Measurements from ENCODE around the gene SLC6A20. TPM values are rescaled to one million over a fixed set of nuclear protein-coding genes. Genes with fewer than 3 reads are reported as not detected.

SLC6A20 gene
- total RNA-seq, 1 donor from 2014 or later, result not detected

DNA sequence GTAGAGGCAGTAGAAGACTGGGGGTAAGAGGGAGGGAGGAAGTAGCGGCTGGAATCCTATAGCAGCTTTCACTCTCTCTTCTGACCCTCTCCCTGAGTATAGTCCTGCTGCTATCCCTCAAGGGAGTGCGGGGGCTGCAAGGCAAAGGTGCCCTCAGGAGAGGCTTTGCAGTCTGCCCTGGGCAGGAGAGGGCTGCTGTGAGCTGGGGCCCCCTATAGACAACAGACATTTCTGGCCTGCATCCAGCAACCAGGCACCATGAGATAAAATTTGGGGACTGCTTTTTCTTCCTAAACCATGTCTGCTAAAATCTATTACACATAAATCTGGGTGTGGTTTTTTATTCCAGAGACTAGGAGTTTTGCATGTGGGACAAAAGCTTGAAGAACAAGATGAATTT lies 59.1 kb downstream of the SLC6A20 start:
- no peak overlapping the region for H3K4me3 ChIP-seq (ENCODE audit: low read depth, low read length)
- FAIRE-seq, result no peak
- no peak for DNase-seq (ENCODE audit: low read depth)
- no peaks in the 10 kb centered on the region for H3K27me3 ChIP-seq (ENCODE audit: control insufficient read depth, insufficient read depth, low read length)
- TF ChIP-seq, protein P1, sequence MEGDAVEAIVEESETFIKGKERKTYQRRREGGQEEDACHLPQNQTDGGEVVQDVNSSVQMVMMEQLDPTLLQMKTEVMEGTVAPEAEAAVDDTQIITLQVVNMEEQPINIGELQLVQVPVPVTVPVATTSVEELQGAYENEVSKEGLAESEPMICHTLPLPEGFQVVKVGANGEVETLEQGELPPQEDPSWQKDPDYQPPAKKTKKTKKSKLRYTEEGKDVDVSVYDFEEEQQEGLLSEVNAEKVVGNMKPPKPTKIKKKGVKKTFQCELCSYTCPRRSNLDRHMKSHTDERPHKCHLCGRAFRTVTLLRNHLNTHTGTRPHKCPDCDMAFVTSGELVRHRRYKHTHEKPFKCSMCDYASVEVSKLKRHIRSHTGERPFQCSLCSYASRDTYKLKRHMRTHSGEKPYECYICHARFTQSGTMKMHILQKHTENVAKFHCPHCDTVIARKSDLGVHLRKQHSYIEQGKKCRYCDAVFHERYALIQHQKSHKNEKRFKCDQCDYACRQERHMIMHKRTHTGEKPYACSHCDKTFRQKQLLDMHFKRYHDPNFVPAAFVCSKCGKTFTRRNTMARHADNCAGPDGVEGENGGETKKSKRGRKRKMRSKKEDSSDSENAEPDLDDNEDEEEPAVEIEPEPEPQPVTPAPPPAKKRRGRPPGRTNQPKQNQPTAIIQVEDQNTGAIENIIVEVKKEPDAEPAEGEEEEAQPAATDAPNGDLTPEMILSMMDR (IDR thresholded peaks at IDR 0.05; ENCODE audit: insufficient read depth, low read length, severe bottlenecking), result no peak
- H3K36me3 ChIP-seq (ENCODE audit: control insufficient read depth, insufficient read depth, low read length), result peaks cover 20% of the 10 kb centered on the region

DNA sequence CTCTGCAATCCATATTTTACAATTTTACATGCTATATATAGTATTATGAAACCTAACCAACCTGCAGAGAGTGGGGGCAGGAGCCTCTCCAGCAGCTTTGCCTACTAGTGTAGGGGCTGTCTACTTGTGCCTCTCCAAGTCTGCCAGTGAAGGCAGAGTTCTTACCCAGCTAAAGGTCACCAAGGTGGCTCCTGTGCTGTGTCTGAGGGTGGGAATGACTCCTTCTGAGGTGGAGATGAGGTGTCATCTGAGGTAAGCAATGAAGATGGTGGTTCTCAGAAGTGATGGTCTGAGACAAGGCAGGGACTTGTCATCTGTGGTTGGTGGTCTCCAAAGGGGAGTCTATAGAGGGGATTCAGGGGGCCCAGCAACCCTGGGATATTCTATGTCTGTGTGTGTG lies 59.6 kb downstream of the SLC6A20 start:
- DNase-seq (ENCODE audit: low read depth) (no peak), FAIRE-seq (no peak)
- H3K36me3 ChIP-seq (ENCODE audit: control insufficient read depth, insufficient read depth, low read length), result peaks cover 20% of the 10 kb centered on the region
- TF ChIP-seq, protein P1 (IDR thresholded peaks at IDR 0.05; ENCODE audit: insufficient read depth, low read length, severe bottlenecking), result no peak
- no peak overlapping the region for H3K4me3 ChIP-seq (ENCODE audit: low read depth, low read length)
- no peaks in the 10 kb centered on the region for H3K27me3 ChIP-seq (ENCODE audit: control insufficient read depth, insufficient read depth, low read length)

DNA sequence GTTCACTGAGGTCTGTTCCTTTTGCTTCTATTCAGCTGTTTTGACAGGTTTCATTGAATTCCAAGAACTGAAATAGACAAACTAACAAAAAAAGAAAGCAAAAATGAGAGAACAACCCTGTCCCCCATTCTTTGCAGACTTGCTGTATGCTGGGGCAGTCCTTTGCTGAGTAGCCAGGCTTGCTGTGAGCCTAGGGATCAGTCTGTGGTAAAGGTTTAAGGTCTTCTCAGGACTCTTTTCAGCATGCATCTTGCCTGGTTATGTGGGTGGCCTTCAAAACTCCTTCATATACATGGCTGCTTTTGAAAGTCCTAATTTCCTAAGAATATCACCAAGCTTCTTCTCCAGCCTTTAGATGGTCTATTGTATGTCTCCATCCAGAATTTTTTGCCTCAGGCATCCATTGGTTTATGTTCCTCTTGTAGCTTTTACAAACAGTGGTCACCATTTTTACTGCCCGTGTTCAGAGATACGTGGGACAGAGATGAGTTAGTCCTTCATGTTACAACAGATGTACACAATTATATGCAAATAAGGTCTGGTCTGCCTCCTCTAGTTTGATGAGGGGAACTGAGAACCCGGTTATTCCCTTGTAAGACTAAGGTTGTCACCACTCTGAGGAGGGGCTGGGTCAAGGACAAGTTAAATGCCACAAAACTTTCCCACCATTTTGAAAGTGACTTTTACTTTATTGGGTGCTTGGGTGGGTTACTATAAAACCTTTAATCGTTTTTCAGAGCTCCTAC lies 65.8 kb downstream of the SLC6A20 start:
- TF ChIP-seq, protein P1 (IDR thresholded peaks at IDR 0.05; ENCODE audit: insufficient read depth, low read length, severe bottlenecking), result no peak
- DNase-seq (ENCODE audit: low read depth) (no peak), FAIRE-seq (no peak)
- no peak overlapping the region for H3K4me3 ChIP-seq (ENCODE audit: low read depth, low read length)
- H3K27me3 ChIP-seq (ENCODE audit: control insufficient read depth, insufficient read depth, low read length), result no peaks in the 10 kb centered on the region
- H3K36me3 ChIP-seq (ENCODE audit: control insufficient read depth, insufficient read depth, low read length), result peaks cover 9% of the 10 kb centered on the region

DNA sequence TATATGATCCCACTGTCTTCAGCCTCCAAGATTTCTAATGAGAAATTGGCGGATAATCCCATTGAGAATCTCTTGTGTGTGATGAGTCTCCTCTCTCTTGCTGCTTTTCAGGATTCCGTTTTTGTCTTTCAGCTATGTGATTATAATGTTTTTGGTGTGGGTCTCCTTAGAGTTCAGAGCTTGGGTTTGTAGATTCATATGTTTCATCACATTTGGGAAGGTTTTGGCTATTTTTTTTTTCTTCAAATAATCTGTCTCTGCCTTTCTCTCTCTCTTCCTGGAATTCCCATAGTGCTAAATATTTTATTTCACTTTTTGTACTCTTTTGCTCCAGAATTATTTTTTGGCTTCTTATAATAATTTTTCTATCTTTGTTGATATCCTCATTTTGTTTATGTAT lies 66.7 kb downstream of the SLC6A20 start:
- no peak overlapping the region for H3K4me3 ChIP-seq (ENCODE audit: low read depth, low read length)
- H3K36me3 ChIP-seq (ENCODE audit: control insufficient read depth, insufficient read depth, low read length), result peaks cover 7% of the 10 kb centered on the region
- no peak for FAIRE-seq
- no peaks in the 10 kb centered on the region for H3K27me3 ChIP-seq (ENCODE audit: control insufficient read depth, insufficient read depth, low read length)
- TF ChIP-seq, protein P1 (IDR thresholded peaks at IDR 0.05; ENCODE audit: insufficient read depth, low read length, severe bottlenecking), result no peak
- no peak for DNase-seq (ENCODE audit: low read depth)

DNA sequence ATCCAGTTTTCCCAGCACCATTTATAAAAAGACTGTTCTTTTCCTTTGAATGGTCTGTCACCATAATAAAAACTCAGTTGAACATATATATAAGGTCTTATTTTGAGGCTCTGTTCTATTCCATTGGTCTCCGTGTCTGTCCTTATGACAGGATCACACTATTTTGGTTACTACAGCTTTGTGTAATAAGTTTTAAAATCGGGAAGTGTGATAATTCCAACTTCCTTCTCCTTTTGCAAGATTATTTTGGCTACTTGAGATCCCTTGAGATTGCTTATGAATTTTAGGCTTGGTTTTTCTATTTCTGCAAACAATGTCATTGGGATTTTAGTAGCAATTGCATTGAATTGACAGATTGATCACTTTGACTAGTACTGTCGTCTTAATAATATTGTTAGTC lies 71.4 kb downstream of the SLC6A20 start:
- Histone ChIP-seq H3K4me3 (ENCODE audit: low read depth, low read length) (no peak overlapping the region), H3K36me3 (ENCODE audit: control insufficient read depth, insufficient read depth, low read length) (peaks cover 5% of the 10 kb centered on the region), H3K27me3 (ENCODE audit: control insufficient read depth, insufficient read depth, low read length) (no peaks in the 10 kb centered on the region)
- FAIRE-seq, result no peak
- TF ChIP-seq, protein P1 (IDR thresholded peaks at IDR 0.05; ENCODE audit: insufficient read depth, low read length, severe bottlenecking), result no peak
- no peak for DNase-seq (ENCODE audit: low read depth)

Measured in bronchial epithelial cell (primary cell).